ENCODE data around the gene MFRP.
"Not testable (repeated sequence)": the region's sequence is repeated elsewhere in the genome, so short reads cannot be mapped to it uniquely, and the experiment has no call there.

Gene MFRP

DNA sequence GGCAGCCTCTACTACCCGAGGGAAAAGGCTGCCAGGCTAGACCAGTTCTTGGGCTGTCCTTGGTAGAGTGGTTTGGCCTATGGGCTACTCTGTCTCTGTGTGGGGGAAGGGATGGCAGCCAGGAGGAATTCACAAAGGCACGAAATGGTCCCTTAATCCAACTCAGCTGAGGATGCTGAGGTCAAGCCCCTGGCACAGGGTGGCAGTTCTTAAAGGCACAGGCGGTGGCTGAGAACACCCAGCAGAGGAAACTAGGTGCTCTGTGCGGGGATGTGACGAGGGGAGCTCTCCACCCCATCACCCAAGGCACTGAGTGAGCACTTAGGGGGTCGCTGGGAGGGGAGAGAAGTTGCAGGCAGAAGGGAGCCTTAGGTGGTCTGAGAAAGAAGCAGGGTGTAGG is at the start of gene MFRP:
Gene MFRP, minus strand, starts transcription at position 101 of the 400 bp plus-strand sequence. CDS start 192 bp downstream, outside the sequence.
- no peak for DNase-seq (ENCODE audit: low read depth, low spot score)

- no peak for DNase-seq (ENCODE audit: low read depth, low spot score)
Observed at GRCh38 chr11:119391275-119391674, 44.8 kb upstream of the MFRP start.

DNA sequence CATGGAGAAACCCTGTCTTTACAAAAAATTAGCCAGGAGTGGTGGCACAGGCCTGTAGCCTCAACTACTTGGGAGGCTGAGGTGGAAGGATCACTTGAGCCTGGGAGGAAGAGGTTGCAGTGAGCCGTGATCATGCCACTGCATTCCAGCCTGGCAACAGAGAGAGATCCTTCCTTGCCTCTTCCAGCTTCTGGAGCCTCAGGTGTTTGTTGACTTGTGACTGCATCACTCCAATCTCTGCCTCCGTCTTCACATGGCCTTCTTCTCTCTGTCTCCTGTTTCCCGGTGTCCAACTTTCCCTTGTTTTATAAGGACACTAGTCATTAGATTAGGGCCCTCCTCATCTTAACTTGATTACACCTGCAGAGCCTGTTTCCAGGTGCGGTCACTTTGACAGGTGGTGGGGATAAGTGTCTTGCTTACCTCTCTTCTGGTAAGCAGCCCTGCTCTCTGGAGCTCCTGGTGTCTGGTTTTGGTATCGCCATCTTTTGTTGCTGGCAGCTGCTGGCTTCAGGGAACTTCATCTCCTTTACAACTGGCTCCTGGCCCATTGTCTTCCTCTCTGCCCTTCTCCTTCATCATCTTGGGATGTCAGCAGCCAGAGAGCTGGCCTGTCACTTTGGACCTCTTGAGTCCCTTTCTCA is 43.2 kb upstream of the MFRP start:
- no peak for DNase-seq (ENCODE audit: low read depth, low spot score)

GRCh38 chr11:119388103-119388502 is 41.6 kb upstream of the MFRP start:
- DNase-seq (ENCODE audit: low read depth, low spot score) = no peak

DNA sequence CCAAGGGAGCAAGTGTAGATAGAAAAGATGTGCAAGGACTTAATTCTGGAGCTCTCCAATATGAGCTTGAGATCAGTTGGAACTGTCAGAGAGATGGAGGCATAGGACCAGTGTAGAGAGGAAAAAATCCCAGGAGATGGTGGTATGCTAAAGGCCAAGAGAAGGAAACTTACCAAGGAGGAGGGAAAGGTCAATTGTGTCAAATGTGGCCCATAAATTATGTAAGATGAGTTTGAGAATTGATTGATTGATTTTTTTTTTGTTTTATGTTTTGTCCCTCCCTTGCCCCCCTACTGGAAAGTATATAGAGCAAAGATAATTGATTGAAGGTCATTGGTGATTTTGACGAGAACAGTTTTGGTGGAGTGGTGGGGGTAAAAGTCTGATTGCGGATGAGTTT is 37.8 kb upstream of the MFRP start:
- no peak for DNase-seq (ENCODE audit: low read depth, low spot score)

DNA sequence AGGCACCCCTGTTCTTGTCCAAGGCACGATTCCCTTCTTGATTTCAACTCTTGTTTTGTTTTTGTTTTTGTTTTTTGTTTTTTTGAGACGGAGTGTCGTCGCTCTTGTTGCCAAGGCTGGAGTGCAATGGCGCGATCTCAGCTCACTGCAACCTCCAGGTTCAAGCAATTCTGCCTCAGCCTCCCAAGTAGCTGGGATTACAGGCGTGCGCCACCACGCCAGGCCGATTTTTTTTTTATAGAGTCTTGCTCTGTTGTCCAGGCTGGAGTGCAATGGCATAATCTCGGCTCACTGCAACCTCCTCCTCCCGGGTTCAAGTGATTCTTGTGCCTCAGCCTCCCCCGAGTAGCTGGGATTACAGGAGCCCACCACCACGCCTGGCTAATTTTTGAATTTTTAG is 36.0 kb upstream of the MFRP start:
- not testable (repeated sequence) for DNase-seq (ENCODE audit: low read depth, low spot score)

GRCh38 chr11:119382101-119382500 is 35.6 kb upstream of the MFRP start:
- no peak for DNase-seq (ENCODE audit: low read depth, low spot score)

GRCh38 chr11:119381181-119381988 is 34.9 kb upstream of the MFRP start, which contains the start of gene USP2:
Gene USP2, minus strand, starts transcription at chr11:119381690. Its CDS starts 8,210 bp downstream, at chr11:119373480.
- DNase-seq (ENCODE audit: low read depth, low spot score) = peak; percentile 99

DNA sequence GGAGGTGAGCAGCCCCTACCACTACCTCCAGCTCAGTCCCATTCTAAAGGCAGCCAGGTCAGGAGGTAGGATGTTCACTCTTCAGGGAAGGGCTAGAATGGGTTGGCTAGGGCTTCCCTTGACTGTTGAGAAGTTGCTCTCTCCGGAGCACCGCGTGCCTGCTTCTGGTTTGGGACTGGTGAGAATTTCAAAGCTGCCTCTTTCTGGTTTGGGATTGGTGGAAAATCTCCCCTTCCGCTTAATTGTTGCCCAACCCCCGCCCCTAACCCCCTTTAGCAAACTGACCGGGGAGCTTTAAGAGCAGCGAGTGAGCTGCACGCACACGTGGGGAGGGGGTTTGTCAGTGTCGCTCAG is 34.3 kb upstream of the MFRP start:
- DNase-seq (ENCODE audit: low read depth, low spot score) = peak; percentile 33

DNA sequence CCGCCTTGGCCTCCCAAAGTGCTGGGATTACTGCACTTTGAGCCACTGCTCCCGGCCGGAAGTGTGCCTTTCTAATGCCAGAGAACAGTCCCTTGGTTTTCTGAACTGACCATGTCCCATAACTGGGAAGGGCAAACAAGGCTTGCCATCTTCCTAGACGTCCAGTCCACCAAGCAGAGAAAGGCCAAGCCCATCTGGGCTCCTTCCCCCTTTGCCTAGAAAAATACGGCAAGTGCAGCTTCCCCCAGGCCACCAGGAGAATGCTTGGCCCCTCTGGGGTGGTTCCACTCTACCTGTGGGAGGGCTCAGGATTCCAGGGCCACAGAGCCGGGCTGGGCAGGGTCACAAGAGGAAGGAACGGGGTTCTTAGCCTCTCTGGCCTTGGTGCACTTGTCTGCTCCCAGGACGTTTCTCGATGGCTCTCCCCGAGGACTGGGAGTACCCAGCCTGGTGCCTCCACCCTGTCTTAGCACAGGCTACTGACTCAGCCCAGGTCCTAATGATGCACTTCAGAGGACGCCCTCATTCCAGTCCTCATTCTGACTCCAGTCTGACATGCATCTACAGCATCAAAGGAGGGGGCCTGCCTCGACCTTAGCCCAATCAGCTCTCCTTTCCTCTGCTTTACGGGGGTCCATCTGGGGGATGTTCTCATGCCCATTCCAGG is 33.8 kb upstream of the MFRP start:
- DNase-seq (ENCODE audit: low read depth, low spot score) = no peak

- no peak for DNase-seq (ENCODE audit: low read depth, low spot score)
Observed at GRCh38 chr11:119378851-119379465, 32.5 kb upstream of the MFRP start.

DNA sequence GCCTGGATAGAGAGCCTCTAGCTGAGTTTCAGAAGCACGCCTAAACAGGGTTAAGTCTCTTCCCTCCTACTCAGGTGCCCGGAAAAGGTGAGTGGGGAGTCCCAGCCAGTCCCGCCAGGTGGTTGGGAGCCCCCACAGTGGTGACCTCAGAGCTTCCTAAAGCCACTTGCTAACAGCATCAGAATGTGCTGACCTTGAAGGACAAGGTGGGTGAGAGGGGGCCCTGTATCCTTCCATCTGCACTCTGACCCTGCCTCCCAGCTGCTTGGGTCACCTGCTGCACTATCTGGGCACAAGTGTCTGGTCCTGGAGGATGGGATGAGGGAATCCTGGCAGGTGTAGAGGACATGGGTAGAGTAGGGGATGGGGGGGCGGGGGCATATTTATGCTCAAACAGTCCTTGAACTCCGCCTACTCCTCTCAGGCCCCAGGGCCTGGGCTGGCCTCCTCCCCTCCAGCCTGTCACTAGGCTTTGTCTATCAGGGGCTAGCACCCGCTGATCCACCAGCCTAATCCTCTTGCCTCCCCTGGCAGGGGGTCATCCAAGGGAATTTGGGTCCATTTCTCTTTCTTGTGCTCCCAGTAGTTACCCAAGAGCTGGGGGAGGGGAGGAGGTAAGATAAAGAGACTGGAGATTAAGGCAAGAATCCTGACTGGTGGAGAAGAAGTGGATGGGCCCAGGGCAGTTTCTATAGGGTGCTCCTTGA is 31.6 kb upstream of the MFRP start:
- no peak for DNase-seq (ENCODE audit: low read depth, low spot score)

GRCh38 chr11:119377112-119377901 is 30.8 kb upstream of the MFRP start:
- no peak for DNase-seq (ENCODE audit: low read depth, low spot score)

DNA sequence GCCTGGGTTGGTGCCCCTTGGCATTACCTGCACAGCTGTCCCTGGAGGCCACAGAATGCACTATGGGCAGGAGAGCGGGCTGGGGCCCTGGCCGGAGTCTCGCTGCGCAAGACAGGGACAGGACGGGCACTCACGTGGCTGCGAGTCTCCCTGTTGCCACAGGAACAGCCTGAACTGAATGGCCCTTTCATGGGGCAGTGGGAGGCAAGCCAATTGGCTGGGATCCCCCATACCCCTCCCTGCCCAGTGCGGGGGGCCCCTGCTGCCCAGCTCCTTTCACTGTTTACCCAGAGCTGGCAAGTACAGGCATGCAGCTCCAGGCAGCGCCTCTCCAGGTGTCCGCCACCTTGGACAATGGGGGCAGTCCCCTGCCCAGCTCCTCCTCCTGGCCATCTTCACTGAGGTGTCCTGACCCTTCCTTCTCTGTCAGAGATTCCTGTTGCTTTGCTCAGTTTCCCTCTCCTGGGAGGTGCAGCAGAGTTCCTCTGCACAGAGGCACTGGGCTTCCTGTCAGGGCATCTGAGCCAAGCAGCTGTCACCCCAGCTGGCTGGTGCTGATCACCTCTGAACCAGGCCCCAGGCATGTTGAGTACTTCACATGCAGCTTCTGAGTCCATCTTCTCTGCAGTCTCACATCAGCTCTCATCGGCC is 29.8 kb upstream of the MFRP start:
- DNase-seq (ENCODE audit: low read depth, low spot score) = peak; percentile 42

GRCh38 chr11:119375337-119376196 is 29.1 kb upstream of the MFRP start:
- peak; percentile 81 for DNase-seq (ENCODE audit: low read depth, low spot score)

DNA sequence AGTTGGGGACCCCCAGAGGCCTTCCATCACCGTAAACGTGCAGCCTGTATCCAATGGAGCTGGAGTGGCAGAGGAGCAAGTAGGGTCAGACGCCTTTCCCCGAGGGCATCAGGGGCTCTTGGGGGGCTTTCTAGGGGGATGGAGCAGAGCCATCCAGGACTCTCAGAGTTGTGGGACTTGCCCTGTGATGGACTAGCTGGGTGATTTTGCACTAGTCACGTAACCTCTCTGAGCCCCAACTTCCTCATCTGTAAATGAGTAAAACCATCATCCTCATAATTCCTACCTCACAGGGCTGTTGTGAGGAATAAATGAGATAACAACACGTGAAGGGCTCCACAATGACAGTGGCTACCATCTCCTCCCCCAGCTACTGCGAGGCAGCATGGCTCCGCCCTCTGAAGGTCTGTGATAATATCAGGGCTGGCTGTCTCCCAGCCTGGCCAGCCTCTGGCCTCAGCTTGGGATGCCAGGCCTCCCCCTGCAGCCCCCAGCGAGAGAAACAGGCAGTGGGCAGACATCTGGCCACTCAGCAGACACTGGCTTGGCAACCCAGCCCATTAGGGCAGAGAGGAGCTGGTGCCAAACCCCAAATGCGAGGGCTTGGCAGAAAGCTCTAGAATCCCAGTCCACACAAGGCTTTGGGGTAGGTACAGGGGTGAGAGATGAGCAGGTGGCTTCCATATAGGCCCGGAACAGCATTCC is 28.3 kb upstream of the MFRP start:
- DNase-seq (ENCODE audit: low read depth, low spot score) = no peak

- DNase-seq (ENCODE audit: low read depth, low spot score) = peak; percentile 87
Observed at GRCh38 chr11:119373921-119374631, 27.6 kb upstream of the MFRP start.

Data from astrocyte of the hippocampus (primary cell).